ENCODE results near the gene ST6GALNAC6.
"Not testable (repeated sequence)": the region's sequence is repeated elsewhere in the genome, so short reads cannot be mapped to it uniquely, and the experiment has no call there.

ST6GALNAC6 gene

DNA sequence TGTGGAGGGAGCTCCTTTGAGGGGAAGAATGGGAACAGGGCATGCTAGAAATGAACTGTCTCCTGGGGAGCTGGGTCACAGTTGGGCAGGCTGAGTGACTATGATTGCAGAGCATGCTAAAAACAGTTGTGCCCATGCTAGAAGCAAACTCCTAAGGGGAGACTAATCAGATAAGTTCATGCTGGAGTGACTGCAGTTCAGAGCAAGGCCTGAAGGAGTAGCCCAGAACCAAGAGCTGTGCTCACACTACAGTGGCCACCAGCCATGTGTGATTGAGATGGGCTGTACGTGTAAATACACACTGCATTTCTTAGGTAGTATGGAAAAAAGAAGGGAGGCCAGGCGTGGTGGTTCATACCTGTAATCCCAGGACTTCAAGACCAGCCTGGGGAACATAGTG is 11.6 kb downstream of the ST6GALNAC6 start:
- no peak for DNase-seq

DNA sequence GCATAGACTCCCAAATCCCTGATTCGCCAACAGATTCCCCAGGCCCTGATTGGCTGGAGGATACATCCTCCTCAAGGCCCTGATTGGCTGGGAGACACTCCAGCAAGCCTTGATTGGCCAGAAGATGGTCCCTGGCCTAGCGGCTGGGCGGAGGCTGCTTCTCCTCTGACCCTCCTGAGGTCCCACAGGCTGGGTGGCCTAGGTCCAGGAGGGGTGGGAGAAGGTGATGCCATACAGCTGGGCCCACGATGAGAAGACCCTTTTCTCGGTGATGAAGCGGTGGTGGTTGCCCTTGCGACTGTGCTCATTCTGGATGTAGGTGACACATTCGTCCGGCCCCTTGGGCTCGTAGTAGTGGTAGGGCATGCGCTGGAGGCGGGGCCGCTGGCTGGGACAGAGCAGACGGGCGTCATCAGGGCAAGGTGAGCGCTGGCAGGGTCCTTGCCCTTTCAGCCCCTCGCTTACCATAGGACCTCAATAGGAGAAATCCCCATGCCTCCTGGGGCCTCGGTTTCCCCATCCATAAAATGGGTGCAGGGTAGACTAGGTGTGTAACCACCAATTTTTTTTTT is 12.9 kb downstream of the ST6GALNAC6 start:
- DNase-seq = no peak

DNA sequence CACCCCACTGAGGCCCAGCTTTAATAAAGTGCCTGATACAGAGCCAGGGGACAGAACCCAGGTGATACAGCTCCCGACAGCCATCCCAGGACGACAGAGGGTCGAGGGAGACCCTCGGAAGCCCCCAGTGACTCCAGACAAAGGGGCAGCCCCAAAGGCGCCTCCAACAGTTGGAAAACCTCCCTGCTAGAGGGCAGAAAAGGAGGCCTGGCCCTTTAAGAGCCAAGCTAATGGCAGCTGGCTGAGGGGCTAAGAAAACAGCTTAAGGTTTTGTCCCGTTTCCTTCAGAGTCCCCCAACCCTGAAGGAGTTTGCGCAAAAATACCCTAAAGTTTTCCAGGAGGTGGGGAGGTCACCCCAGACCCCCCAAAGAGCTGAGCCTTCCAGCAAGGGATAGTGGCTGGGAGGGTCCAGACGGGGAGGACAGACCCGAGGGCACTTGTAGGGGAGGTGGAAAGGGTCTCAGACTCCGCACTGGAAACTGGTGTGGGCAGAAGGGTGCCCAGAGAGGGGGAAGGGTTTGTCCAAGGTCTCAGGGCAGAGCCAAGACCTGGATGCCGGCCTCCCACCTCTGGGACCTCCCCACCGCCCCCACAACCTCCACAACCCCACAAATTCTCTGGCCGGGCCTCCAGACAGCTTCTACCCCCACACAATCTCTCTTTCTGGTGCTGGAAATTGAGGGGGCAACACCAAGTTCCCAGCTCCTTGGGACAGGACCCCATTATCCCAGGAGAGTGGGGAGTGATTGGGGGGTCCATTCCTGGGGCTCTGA is 13.7 kb downstream of the ST6GALNAC6 start:
- no peak for DNase-seq

DNA sequence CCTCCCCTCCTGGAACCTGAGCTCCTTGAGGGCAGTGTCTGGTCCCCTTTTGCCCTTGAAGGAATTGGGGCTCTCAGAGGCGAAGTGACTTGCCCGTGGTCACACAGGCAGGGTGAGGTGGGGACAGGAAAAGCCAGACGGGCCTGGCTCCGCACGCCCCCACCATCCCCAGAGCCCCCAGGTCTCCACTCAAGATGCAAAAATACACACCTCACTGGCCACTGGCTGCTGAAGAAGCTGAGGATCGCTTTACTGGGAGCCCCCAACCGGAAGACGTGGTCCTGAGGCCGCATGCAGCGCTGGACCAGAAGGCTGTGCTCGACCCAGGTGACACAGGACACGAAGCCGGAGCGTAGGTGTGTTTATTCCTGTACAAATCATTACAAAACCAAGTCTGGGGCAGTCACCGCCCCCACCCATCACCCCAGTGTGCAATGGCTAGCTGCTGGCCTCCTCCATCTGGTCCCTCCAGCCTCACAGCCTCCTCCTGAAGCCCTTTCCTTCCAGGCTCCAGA is 14.4 kb downstream of the ST6GALNAC6 start:
- DNase-seq = no peak

DNA sequence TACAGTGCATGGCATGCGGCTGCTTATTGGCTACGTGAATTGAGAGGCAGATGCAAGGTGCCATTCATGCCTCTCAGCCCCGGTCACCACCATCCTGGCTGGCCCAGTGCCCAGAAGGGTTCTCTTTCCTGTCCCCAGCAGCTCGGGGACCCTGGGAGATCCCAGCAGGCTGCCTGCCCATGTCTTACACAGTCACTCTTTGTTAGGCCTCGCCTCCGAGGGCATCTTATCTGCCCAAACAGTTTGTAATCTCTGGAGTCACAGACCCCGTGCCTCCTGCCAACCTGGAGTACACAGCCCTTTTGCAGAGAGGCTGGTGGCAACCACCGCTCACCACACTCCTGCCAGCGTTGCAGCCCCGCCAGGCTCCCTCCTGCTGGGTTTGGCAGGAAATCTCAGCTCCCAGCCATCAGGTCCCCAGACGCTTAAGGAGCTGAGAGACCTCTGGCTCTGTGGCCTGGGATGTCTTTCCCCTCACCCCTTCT is 14.9 kb downstream of the ST6GALNAC6 start:
- peak; percentile 97 for DNase-seq

DNA sequence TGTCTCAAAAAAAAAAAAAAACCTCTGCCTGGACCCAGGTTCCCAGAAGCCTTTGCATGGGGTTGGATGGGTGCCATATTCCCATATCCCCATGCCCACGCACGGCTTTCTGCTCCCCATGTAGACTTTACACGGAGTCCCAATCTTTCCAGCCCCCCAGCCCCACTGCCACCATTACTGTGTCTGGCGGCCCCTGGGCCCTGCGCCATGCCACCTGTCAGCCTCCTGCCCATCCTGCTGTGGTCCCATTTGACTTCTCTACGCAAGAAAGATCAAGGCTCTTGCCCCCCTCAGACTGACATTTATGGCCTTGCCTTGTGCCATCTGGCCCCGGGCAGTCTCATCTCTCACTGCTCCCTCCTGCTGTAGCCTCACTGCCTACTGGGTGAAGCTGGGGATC is 15.4 kb downstream of the ST6GALNAC6 start:
- DNase-seq = peak; percentile 94

DNA sequence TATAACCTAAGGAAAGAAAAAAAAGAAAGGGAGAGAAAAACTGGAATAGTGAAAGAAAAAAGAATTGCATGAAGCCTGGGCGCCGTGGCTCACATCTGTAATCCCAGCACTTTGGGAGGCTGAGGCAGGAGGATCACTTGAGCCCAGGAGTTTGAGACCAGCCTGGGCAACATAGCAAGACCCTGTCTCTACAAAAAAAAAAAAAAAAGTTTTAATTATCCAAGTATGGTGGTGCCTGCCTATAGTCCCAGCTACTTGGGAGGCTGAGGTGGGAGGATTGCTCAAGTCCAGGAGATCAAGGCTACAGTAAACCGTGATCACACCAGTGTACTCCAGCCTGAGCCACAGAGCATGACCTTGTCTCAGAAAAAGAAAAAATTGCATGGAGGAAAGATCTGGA is 17.7 kb downstream of the ST6GALNAC6 start:
- not testable (repeated sequence) for DNase-seq

DNA sequence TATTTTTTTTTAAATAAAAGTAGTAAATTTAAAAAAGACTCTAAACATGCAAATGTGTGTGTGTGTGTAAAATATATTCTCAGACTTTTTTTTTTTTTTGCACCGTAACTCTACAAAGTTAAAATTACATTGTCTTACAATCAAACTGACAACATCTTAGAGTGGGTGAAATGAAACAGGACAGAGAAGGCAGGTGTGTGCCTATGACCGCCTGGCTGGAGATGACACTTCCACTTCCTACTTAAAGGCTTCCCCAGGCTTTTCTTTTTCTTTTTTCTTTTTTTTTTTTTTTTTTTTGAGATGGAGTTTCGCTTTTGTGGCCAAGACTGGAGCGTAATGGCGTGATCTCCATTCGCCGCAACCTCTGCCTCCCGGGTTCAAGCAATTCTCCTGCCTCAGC is 19.3 kb downstream of the ST6GALNAC6 start:
- no peak for DNase-seq

DNA sequence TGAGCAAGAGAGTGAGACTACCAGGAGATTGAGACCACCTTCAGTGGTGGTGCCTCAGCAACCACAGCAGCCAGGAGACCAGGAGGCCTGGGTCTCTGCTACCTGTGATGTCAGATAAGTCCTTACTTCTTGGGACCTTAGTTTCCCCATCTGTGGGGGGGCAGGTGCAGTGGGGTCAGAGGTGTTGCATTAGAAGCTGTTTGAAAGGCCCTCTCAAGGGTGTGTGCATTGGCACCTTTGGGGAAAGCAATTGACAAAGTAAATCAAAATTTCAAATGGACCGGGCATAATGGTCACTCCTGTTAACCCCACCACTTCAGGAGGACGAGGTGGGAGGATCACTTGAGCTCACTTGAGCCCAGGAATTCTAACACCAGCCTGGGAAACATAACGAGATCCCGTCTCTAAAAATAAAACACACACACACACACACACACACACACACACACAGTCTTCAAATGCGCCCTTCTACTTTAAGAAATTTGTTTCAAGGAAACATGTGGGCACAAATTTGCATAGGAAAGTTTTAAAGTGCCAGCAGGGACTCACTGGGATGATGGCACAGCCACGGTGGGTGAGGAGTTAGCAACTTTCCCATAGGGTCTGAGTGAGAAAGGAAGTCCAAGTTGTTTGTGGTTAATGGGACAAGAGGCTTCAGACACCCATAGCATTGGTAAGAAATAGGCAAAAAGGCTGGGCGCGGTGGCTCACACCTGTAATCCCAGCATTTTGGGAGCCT is 20.6 kb downstream of the ST6GALNAC6 start:
- no peak for DNase-seq

DNA sequence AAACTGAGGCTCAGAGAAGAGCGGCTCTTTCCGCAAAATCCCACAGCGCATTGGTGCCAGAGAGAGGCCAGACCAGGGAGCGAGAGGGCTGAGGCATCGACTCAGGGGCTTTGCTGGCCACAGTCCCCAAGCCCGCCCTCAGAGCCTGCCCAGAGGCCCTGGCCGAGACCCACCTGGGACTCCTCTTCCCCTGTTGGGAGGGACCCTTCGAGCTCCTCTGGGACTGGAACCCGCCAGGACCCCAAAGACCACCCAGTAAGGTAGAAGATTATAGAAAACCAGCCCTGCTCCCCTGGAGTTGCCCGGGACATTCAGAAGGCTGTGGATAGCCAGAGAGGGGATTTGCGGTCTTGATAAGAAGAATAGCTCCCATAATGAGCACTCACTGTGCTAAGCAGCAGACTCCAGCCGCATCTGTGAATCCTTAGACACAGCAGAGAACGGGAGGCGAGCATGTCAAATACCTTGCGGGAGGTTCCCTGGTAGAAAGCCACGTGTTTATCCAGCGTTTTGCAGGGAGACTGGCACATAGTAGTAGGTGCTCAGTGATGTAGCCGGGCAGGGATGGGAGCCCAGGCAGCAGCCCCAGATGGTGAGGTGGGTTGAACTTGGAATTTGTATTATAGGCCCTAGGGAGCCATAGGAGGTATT is 21.3 kb downstream of the ST6GALNAC6 start:
- DNase-seq = peak; percentile 31

DNA sequence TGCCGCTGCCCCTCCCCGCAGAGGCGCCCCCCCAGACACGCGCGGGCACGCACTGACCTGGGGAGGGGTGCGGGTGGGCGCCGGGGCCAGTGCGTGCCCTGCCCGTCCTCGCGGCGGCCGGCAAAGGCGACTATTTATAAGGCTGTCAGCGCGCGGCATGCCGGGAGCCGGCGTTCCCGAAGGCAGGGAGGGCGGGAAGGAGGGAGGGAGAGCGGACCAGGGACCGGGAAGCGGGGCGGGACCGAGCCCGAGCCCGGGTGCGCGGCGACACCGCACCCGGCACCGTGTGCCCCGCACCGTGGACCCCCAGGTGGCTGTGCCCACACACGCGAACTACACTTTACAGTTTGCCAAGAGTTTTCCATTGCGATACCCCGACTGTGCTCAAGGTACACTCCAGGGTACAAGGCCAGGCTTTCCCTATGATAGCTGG is 21.8 kb downstream of the ST6GALNAC6 start, which contains the start of gene AK1:
Gene AK1 (minus strand): TSS at position 110 of the 433 bp plus-strand sequence. CDS start 3,058 bp downstream, outside the sequence.
- DNase-seq = peak; percentile 66

DNA sequence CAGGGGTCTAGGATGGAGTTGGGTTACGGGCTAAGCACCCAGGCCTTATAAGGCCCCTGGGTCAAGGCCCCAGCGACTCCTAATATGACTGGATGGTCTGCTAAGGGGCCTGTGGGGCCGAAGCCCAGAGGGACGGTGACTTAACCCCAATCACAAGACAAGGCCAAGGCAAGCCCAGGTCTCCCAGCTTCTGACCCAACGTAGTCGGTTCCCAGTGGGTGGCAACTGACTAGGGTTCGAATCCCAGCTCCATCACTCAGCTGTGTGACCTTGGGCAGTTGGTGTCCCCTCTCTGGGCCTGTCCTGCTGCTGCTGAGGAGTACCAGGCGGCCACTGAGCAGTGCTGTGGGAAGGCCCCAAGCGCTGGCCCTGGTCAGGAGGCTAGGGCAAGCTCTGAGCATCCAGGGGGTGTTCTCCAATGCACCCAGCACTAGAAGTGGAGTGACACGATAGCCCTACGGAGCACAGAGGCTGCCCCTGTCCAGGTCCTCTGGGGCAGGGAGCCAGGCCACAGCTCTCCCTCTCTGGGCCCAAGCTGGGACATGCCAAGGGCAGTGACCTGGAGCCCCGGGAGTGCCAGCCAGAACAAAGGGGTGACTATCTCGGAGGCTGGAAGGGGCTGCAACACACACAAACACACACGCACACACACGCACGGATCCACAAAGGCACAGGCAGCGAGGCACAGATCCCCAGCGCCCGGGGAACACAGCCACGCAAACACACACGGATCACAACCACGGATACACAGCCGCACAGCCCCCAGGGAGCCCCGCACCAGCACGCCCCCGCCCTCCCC is 22.4 kb downstream of the ST6GALNAC6 start:
- DNase-seq = peak; percentile 60

DNA sequence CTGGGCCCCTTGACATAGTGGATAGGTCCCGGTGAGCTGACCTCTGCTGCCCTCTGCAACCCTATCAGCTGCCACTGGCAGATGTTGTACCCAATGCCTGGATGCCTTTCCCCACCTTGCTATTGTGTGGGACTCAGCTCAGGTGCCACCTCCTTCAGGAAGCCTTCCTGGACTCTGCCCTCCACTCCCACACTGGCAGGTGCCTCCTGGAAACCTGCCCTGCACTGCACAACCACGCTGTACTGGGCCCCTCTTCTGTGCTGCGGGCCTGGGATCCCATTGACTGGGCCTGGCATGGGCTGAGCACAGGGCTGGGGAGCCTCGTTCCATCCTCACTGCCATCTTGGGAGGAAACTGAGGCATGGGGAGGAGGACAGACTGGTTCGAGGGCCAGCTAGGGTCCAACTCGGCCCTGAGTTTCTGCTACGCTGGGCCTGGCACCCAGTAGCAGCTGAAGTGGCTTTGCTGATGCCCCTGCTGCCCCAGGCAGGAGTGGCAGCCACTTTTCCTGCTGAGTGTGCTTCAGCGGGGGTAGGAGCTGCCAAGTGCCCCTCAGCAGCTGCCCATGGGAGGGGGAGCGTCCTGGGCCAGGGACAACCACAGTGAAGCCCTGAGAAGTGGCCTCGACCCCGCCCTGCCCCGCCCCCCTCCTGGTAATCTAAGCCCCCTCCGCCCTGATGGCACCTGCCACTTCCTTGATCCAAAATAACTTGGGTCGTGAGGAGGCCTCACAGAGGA is 23.2 kb downstream of the ST6GALNAC6 start:
- no peak for DNase-seq

DNA sequence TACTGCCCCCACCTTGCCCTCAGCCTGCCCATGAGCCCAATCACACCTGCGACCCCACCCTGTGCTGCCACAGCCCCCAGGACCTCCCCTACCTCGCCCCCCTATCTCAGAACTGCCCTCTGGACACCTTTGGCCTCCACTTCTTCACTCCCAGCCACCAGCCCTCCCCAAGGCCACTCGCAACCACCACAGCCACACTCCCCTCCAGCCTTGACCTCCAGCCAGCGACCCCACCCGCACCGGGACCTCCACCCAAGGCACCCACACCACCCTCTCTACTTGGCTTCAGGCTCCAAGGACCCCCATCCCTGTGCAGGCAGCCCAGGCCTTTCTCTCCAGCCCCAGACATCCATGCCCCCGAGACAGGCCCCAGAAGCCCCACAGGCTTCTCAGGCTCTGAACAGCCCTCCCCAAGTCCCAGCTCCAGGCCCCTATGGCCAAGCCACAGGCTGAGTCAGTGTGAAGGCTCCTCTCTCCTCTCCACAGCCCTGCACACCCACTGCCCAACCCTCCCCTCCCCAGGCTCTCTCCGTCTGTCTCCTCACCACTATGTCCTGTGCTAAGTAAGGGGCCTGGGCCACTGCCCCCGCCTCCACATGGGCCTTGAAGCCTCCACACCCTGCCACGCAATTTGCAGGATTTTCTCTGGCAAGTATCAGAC is 24.0 kb downstream of the ST6GALNAC6 start:
- no peak for DNase-seq

DNA sequence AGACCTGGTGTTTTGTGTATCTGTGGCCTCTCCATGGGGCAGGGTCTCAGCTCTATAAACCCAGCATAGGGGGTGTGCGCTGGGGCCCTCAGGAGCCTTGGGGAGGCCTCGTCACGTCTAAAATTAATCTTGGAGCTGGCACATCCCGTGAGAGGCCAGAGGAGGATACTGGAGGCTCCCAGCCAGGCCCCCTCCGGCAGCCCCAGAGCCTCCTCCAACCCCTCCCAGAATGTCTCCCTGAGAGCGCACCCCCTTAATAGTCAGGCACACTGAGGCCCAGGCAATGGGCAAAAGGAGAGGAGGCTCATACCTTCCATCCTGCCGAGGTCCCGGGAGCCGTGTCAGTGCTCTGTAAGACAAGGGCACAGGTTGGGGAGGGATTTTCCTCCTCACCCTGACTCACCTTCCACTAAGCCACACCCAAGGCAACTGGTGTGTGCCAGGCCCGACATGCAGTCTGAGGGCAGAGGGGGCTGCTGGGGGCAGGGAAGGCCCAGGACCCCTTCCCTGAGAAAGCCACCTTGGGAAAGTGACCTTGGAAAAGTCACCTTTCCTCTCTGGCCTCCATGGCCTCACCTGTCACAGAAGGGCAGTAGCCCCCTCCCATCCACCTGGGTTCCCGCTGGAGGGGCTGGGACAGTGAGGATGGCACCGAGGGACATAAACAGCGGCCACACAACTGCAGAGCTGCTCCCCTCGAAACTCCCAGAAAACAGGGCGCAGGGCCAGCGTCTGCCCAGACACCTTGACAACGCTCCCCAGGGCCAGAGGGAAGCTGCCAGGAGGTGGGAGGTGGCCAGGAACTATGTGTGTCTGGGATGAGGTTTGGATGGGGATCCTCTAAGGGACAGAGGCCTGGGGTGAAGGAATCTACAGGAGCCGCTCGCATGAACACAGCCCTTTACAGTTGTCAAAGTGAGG is 24.8 kb downstream of the ST6GALNAC6 start:
- DNase-seq = no peak

DNA sequence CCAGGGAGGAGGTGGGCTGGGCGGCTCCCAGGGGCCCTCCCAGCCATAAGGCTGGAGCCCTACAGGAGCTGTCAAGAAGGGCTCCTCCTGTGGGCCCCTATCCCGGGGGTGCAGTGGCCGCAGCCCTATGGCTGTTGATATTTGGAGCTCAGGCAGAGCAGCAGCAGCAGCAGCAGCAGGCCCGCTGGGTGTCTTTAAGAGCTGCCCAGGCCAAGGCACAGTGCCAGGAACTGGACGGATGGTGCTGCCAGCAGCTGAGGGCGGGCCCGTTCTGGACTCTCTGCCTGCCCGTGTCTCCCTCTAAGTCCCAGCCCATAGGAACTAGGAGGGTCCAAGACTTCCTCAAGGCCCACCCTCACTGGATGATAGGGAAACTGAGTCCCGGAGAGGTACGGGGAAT is 25.5 kb downstream of the ST6GALNAC6 start:
- DNase-seq = no peak

DNA sequence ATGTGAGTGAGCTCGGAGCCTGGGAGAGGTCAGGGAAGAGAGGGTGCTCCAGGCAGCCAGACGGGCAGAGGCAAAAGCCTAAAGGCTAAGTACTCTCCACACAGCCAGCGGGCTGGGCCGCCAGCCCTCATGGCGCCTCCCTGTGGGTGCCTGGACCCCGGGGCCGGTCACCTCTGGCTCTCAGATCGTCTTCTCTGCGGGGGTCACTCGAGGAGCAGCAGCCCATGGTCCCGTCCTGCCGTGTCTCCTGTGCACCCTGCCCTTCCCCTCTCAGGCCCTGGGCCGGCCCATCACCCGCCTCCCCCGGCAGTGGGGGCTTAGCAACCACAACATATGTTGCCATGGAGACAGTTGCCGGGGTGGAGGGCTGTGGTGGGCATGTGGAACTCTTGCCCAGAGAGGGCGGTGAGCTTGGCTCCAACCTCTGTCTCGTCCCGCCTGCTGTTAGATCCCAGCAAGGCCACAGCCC is 26.1 kb downstream of the ST6GALNAC6 start:
- no peak for DNase-seq

DNA sequence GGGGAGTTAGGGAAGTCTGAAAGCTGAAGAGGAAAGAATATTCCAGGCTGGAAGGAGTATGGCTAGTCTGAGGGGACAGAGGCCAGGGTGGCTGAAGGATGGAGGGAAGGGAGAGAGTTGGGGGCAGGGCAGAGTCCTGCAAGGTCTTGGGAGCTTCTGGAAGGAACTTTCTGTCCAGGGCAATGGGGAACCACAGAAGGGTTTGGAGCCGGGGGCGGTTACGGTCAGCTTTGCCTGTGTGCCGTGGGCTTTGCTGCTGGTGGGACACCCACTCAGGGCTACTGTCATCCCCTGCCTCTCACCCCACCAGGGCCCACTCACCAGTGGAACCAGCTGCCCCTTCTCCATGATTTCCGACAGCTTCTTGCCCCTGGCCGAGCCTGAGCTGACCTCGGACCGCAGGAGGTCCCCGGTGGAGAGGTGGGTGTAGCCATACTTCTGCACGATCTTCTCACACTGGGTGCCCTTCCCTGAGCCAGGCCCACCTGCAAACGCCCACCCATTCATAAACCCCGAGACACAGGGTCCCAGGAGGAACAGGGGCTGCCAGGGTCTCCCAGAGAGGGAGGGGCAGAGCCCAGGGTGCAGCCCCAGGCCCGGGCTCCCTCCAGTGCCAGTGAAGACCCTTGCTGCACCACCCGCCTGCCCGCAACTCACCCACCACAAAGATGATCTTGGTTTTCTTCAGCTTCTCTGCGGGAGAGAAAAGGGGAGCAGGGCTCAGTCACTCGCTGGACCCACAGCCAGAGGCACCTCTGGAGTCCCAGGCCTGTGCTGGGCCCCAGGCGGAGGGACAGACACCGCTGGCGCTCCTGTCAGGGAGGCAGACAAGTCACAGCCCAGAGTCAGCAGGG is 26.8 kb downstream of the ST6GALNAC6 start:
- DNase-seq = no peak
